CD4-positive, alpha-beta T cell treated with Interleukin-6 at 100 ng/mL for 8 hours (primary cell): Measurements from ENCODE around the gene GRWD1.

Experiments
- DNase-seq: peaks from one replicate; pipeline ENCODE4 v3.0.0-alpha.2; 2020; ENCODE audit warnings: mixed read lengths, low spot score

GRWD1 gene

DNA sequence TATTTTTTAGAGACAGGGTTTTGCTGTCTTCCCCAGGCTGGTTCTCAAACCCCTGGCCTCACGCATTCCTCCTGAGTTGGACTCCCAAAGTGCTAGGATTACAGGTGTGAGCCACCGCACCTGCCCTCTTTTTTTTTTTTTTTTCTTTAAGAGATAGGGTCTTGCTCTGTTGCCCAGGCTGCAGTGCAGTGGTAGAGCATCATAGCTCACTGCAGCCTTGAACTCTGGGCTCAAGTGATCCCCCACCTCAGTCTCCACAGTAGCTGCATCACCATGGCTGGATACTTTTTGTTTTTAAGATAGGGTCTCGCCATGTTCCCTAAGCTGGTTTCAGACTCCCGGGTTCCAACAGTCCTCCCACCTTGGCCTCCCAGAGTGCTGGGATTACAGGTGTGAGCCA is 11.1 kb downstream of the GRWD1 start:
- no peak for DNase-seq

- DNase-seq, result no peak
These were observed 12.2 kb downstream of the GRWD1 start for GRCh38 chr19:48458016-48458415.

DNA sequence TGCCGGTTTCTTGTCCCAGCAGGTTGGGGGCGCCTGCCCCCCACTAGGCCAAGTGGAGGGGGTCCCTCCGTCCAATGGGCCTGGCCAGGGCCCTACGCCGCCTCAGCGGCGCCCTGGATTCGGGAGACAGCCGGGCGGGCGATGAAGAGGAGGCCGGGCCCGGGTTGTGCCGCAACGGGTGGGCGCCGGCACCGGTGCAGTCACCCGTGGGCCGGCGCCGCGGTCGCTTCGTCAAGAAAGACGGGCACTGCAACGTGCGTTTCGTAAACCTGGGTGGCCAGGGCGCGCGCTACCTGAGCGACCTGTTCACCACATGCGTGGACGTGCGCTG is 15.8 kb downstream of the GRWD1 start:
- DNase-seq, result no peak

DNA sequence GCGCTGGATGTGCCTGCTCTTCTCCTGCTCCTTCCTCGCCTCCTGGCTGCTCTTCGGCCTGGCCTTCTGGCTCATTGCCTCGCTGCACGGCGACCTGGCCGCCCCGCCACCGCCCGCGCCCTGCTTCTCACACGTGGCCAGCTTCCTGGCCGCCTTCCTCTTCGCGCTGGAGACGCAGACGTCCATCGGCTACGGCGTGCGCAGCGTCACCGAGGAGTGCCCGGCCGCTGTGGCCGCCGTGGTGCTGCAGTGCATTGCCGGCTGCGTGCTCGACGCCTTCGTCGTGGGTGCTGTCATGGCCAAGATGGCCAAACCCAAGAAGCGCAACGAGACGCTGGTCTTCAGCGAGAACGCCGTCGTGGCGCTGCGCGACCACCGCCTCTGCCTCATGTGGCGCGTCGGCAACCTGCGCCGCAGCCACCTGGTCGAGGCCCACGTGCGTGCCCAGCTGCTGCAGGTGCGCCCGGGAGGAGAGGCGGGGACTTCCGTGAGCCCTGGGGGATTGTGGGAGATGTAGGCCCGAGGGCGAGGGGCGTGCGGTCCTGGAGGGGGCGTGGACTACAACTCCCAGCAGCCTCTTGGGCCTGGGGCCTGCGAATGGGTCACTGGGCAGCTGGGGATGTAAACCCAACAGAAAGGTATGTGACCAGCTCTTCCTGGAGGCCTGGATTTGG is 16.3 kb downstream of the GRWD1 start:
- no peak for DNase-seq

DNA sequence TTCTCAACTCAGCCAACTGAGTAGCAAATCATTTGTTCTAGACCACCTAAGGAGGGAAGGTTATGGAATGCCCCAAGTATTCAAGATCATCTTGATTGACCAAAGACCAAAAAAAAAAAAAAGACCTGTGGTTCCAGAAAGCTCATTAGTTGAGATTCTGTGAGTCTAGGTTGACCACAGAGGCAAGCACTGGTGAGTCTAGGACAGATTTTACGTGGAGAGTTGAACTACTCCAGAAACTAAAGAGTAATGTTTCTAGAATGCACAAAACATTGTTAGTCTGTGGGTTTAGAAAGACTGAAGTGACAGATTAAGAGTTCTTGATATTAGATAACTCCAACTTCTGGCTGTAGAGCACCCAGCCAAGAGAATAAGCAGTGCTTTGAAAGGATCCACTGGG is 19.4 kb downstream of the GRWD1 start:
- DNase-seq, result no peak

- DNase-seq, result no peak
These were observed 21.0 kb downstream of the GRWD1 start for GRCh38 chr19:48466561-48467325.

DNA sequence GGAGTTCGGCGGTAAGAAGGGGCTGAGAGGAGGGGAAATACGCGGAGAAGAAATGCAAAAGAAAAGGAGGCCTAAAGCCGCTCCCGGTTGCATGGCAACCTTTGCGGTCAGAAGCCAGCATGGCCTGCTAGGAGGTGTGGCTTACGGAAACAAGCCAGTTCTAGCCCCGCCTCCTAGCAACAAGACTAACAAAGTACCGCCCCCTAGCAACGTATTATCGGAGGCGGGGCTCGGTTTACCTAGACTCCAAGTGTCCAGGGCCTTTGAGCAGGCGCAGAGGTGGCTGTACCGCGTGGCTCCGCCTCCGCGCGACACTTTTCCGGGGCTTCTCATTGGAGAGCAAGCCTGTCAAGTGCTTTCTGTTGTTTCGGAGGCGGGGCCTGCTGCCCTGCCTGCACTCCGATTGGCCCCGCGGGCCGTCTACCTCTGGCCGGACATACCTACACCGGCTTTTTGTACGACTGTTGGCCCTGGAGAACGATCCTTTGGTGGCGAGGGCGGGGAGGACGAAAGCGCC is 23.0 kb downstream of the GRWD1 start:
- peak; percentile 100 for DNase-seq

- DNase-seq, result peak; percentile 64
These were observed 23.6 kb downstream of the GRWD1 start, which contains the start of gene CYTH2 for GRCh38 chr19:48469289-48469881. Gene CYTH2, plus strand, starts transcription at chr19:48469369. Its CDS starts 139 bp downstream, at chr19:48469508.

- no peak for DNase-seq
These were observed 24.3 kb downstream of the GRWD1 start for GRCh38 chr19:48469934-48470680.

- DNase-seq, result no peak
These were observed 25.1 kb downstream of the GRWD1 start for GRCh38 chr19:48470856-48471255.

GRCh38 chr19:48471836-48472235 is 26.1 kb downstream of the GRWD1 start:
- no peak for DNase-seq

DNA sequence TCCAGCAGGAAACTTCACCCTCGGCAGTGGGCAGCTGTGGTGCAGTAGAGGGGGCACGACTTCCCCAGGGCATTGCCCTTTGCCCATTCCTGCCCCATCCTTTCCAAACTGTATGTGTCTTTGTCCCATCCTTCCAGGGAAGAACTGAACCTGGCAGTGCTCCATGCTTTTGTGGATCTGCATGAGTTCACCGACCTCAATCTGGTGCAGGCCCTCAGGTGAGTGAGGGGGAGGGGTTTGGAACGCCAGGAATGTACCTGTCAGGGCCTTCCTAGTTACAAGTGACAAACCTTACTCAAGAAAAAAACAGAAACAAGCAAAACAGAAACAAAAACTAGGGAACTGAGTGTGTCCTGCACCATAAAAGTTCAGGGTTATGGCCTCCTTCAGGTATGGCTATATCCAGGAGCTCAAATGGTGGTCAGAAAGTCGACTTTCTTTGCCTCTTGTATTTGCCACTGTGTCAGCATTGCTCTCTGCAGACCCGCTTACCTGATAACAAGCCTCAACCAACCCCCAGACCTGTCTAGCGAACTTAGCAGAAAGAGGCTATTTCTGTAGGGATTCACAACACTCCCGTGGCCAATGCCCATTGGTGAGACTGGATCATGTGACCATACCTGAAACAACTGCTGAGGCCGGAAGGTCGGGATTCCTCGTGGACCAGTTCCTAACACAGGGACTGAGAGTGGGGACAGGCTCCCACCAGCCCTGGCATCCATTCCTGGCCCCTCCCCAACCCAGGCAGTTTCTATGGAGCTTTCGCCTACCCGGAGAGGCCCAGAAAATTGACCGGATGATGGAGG is 27.6 kb downstream of the GRWD1 start:
- no peak for DNase-seq

- no peak for DNase-seq
These were observed 28.4 kb downstream of the GRWD1 start for GRCh38 chr19:48474084-48474592.

DNA sequence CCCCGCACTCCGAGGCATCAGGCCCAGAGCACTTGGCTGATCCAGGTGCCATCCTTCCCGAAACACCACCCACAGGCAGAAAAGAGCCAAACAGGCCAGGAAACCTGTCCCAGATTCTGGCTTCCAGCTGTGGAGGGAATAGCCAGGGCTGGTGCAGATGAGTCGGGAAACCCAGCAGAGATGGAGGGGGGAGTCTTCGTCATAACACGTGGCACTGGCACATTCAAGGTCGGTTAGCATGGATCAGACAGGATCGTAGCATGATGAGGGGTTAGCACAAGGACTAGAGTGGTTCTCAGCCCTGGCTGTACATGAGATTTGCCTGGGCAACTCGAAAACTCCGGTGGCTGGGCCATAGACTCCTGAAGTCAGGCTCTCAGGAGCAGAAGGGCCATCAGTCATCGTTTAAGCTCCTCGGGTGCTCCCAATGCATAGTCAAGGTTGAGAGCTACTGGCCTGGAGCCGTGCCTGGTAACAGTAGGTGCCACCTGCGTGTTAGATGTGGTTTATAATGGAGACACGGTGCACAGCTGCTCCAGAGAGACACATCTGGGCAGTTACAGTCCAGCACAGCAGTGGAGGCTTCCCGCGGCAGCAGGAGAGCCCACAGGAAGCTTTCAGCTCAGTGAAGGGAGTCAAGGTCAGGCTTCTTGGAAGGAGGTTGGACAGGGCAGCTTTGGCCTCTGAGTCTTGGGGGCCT is 29.7 kb downstream of the GRWD1 start:
- DNase-seq, result no peak

- DNase-seq, result no peak
These were observed 30.4 kb downstream of the GRWD1 start for GRCh38 chr19:48476176-48476575.

GRCh38 chr19:48477067-48477685 is 31.4 kb downstream of the GRWD1 start:
- DNase-seq, result no peak

- no peak for DNase-seq
These were observed 32.0 kb downstream of the GRWD1 start for GRCh38 chr19:48477698-48478338.

GRCh38 chr19:48478339-48479256 is 32.8 kb downstream of the GRWD1 start:
- DNase-seq, result no peak

GRCh38 chr19:48479686-48480085 is 33.9 kb downstream of the GRWD1 start:
- DNase-seq, result no peak
